Tibial nerve (tissue), 4 donors: ENCODE data around the gene ZNF324.

Experiments used
- CTCF ChIP-seq, 5 experiments: fragments of 200-600 bp in 3 of 5; fragments of 450-650 bp in 2 of 5; sonication (generic) in 3 of 5; IDR thresholded peaks; one replicate each; pipeline ENCODE4 v1.5.1; 2016 to 2019; ENCODE audit warnings: antibody characterized with exemption in 5 of 5, mild to moderate bottlenecking in 3 of 5, moderate library complexity in 2 of 5
- EP300 ChIP-seq, 2 donors: sonication (generic); formaldehyde crosslinking; IDR thresholded peaks; one replicate each; pipeline ENCODE4 v1.6.1; 2017; ENCODE audit warnings: antibody characterized with exemption in 2 of 2, mild to moderate bottlenecking in 1 of 2
- POLR2A ChIP-seq, 2 donors: fragments of 450-650 bp; IDR thresholded peaks; one replicate each; pipeline ENCODE4 v1.6.1; 2017; ENCODE audit warnings: antibody characterized with exemption in 2 of 2, mild to moderate bottlenecking in 2 of 2, moderate library complexity in 2 of 2

GRCh38 chr19:58428617-58429016 lies 38.3 kb upstream of the ZNF324 start:
- no peak for TF ChIP-seq CTCF (IDR thresholded peaks at IDR 0.05)
- no peak for TF ChIP-seq EP300 (IDR thresholded peaks at IDR 0.05)
- no peak for TF ChIP-seq POLR2A (IDR thresholded peaks at IDR 0.05)
